GM18907 (cell line): ENCODE data around the gene AGAP1.
"Not testable (repeated sequence)": the region's sequence is repeated elsewhere in the genome, so short reads cannot be mapped to it uniquely, and the experiment has no call there.

Experiments
- ATAC-seq: cut with Tn5 transposase; IDR thresholded peaks from one replicate; pipeline ENCODE4 v1.9.1; 2021; ENCODE audit warnings: mild to moderate bottlenecking, moderate library complexity; ENCODE audit not compliant: unreplicated experiment

The AGAP1 gene

DNA sequence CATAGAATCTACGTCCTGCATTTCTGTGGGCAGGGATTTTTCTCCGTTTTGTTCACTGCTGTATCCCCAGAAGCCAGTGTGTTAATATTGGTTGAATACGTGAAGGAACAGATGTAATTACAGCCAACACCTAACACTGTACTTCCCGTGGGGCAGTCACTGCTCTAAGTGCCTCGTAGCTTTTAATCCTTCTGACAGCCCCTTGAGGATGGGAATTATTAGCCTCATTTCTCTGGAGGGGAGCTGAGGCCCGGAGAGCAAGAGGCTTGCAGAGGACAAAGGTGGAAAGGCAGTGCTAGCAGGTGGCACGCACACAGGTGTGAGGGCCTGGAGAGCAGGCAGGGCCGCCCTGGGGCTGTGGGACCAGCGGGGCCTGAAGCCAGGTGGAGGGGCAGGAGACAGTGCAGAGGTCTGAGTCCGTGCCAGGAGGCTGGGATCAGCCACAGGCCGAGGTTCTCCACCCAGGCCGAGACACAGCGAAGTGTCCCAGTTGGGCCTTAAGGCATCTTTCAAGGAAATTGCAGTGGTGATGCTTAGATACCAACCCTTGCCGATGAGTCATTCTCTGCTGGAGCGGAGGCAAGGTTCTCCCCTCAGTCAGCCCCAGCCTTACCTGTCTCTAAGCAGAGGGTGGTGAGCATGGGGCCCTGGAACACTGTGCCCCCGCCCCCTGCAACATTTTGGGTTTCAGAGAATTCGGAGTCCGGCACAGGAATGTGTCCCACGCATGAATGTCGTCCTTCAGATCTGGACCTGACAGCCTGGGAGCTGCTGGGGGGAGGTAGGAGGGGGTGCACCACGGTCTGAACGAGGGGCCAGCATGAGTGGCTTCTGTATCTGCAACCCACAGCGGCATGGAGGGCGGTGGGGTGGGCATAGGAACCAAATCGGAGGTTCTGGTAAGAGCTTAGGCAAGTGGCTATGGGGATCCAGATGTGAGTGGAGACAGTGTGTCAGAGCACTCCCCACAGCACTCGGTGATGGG, 551.7 kb downstream of the AGAP1 start:
- no peak for ATAC-seq

GRCh38 chr2:236046715-236047114, 552.9 kb downstream of the AGAP1 start:
- ATAC-seq, result no peak

DNA sequence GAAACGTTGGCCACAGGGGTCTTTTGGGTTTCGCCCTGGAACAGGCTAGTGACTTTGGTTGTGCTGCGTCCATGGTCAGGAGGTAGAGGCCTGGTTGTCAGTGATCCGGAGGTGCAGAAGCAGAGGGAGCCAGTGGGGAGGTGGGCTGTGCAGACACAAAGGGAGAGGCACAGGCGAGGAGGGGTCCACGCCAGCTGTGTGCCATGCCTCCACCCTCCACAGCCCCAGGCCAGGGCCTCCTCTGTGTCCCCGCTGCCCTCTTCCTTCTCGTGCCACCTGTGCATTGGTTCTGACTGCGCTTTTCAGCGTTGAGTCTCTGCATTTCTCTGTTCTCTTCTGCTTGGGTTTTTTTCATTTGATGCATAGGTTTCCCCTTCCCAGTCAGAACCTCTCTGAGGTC, 553.3 kb downstream of the AGAP1 start:
- ATAC-seq, result no peak

DNA sequence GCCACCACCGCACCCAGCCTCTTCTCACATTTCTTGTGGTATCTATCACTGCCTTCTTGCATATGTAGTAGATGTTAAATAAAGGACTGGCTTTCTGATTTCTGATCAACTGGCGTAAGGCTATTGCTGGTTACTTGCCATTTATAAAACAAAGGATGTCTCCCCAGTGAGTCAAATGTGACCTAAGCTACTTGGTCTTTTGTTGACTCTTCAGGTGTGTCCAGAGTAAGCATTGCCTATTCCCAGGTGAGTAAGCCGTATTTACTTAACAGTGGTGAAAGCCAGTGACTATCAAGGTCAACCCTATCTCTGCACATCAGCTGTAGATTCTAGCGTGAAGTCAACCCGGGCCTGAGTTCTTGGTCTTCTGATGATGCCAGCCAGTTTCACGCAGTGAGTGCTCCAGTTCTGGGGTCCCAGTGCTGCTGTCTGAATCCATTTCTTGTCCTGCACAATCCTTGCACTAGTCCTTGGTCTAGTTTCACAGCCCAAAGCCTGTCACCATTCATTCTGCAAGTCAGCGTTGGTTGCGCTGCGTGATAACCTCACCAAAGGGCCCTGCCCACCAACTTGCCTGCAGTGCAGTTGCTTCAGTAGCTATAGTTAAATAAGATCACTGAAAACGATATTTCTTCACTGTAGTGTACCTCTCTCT, 554.2 kb downstream of the AGAP1 start:
- no peak for ATAC-seq

DNA sequence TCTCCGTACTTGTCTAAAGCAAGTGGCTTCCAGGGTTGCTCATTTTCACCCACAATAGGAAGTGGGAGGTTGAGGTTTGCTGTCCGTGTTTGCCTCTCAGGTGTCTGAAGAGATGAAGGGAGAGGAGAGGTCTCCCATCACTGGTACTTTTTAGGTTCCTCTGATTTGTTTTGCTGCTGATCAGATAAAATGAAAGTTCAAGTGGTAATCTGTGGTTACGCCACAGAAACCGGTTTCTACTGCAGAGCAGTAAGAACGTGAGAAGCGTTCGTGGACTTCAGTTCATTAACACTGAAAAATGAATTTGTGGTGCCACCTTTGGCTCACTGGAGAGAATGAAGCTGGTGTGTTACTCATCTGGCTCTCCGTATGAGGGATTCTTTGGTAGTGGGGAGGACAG, 556.1 kb downstream of the AGAP1 start:
- no peak for ATAC-seq

GRCh38 chr2:236051351-236051750, 557.5 kb downstream of the AGAP1 start:
- no peak for ATAC-seq

DNA sequence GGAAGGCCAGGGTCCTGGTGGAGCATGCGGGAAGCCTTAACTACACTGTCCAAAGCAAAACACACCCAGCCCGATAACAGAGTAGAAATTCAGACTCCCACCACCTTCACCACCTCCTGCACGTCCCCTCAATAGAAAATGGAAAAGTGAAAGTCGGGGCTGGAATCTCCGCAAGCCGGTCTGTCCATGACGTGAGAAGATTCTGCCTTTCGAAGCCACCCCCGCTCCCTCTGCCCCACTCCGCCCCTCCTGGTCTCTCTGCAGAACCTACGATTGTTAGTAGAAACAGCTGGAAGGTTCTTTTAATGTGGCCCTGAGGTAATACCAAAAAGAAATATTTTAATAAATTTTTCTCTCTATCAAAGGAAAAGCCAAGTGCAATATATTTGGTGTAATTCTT, 558.0 kb downstream of the AGAP1 start:
- ATAC-seq, result no peak

DNA sequence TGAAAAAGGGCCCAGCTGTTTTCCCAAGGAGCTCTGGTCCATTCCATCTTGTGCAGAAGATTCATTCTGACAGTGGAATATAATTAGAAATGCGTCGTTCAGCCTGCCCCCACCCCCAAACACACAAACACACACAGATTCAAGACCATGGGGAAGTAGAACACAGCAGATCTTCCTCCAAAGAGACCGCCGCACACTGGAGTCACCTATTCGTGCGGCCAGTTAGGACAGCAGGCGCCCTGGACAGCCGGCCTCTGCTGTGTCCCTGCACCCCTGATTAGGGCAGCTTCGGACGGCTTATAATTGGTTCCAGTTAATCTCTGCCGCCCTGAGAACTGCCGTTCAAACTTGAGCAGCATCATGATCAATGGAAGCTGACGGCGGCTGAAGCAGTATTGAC, 558.4 kb downstream of the AGAP1 start:
- no peak for ATAC-seq

DNA sequence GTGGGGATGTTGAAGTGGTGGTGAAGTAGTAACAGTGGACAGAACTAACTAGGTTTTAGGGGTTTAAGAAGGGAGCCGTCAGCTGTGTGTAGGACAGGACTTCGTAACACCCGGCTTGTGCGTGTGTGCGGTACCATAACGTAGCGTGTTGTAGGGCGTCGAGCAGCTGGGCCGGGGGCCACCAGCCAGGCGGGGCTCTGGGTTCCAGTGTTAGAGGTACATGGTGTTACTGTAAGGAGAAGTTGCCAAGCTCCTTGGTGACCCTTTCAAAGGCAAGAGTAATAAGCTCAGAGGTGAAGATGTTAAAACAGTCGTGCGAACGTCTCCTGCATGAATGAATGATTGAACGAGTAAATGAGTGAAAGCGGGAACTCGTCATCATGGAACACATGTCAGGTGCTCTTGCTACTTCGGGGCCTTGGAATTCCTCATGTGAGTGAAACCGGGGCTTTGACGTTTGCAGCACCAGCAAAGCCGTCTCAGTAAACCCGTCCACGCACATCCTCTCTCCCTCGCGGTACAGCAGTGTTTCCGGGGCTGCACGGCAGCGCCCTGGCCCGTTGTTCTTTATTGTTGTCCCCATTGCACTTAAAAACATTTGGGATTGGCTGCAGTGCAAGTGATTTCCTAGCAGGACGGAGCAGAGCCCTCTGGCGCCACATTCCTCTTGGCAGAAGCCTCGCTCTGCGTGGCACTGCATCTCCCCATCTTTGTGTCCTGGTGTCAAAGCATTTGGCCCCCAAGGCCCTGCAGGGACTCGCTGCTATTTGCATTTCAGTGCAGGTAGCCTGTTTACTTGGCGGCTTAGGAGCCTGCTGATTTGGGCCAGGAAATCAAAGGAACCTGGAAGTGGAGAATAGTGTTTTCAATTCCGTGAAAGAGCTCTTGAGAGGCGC, 559.3 kb downstream of the AGAP1 start:
- no peak for ATAC-seq

DNA sequence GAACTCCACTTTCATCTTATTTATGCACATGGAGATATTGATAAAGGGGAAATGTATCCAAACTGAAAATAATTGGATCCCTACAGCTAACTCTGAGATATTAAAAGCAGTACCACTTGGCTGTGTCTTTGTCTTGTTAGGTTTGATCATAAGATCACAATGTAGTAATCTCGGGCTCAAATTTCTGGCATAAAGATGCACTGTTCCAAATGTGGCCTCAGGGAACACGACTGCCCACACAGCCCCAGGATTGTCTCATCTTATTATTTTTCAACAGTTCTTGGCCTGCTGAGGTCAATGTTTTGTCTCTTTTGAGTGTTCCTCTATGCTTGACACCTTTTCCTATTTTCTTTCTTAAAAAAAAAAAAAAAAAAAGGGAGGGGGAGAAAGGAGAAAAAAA, 560.3 kb downstream of the AGAP1 start:
- ATAC-seq, result no peak

- no peak for ATAC-seq
Measured at GRCh38 chr2:236054621-236055305, 560.9 kb downstream of the AGAP1 start.

DNA sequence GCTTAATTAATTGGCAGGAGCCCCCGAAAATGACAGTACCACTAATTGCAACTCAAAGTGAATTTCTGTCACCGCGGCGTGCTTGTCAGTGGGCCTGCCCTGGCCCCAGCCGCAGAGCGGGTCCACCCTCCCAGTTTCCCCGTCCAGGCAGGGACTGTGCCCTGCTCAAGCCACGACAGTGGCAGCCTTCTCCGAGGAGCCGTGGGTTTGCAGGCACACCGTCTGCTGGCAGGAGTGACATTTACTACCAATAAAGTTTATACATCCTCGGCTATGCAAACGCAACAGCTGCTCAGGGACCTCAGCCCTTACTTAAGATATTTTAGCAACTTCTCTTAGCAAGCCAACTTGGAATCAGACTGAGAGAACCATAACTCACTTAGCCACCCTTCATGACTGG, 561.6 kb downstream of the AGAP1 start:
- no peak for ATAC-seq

GRCh38 chr2:236056141-236056540, 562.3 kb downstream of the AGAP1 start:
- no peak for ATAC-seq

- ATAC-seq, result no peak
Measured at GRCh38 chr2:236057375-236057774, 563.5 kb downstream of the AGAP1 start.

DNA sequence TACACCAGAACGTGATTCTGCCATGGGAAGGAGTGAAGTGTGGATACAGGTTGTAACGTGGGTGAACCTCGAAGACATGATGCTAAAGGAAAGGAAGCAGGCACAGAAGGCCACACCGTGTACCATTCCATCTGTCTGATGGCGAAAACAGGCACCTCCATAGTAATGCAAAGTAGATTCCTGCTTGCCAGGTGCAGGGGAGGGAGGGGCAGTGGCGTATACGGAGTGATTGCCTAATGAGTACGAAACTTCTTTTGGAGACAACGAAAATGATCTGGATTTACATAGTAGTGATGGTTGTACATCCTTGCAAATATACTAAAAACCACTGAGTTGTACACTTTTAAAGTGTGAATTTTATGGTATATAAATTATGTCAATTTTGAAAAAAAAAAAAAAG, 567.7 kb downstream of the AGAP1 start:
- ATAC-seq, result no peak

DNA sequence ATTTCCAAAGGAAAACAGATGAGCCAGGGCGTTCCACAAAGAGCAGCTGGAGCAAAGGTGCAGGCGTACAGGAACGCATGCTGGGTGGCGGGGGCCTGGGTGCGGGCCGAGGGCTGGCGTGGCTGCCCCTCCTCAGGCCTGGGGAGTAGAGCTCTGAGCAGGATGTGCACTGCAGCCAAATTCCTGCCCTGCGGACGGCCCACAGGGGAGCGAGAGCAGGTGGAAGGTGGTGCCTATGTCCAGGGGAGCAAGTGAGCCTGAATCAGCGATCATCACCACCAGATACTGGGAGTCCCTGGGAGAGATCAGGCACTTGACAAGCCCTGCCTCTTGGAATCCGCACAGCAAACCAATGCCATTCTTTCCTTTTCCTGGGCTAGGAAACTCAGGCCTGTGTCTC, 568.1 kb downstream of the AGAP1 start:
- ATAC-seq, result no peak

- ATAC-seq, result not testable (repeated sequence)
Measured at GRCh38 chr2:236062806-236063205, 569.0 kb downstream of the AGAP1 start.

GRCh38 chr2:236063994-236064393, 570.2 kb downstream of the AGAP1 start:
- no peak for ATAC-seq

GRCh38 chr2:236065314-236066160, 571.7 kb downstream of the AGAP1 start:
- ATAC-seq, result no peak

DNA sequence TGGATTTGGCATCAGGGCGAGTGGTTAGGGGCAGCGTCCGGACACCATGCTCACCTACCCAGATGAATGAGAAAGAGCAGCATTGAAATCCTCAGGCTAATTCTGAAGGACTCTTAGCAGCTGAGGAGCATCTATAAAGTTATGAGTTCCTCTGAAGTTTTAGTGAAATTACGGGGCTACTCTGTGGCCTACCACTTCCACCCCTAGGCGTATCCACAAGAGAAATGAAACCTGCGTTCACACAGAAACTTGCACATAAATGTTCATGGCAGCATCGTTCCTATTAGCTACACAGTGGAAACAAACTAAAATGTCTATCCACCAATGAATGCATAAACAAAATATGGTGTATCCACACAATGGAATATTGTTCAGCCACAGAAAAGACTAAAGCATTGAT, 576.4 kb downstream of the AGAP1 start:
- ATAC-seq, result no peak
